Sciatic nerve (tissue), 2 donors: ENCODE results near the gene PSMB9. TPM values are rescaled to one million over a fixed set of nuclear protein-coding genes. Genes with fewer than 3 reads are reported as not detected.
A peak's percentile ranks its signal among the peaks of the same experiment; 100 is the strongest.
"Not testable (repeated sequence)": the region's sequence is repeated elsewhere in the genome, so short reads cannot be mapped to it uniquely, and the experiment has no call there.

Experiments
- ATAC-seq: fragments of 200-7000 bp; cut with Tn5 transposase; one replicate; pipeline ENCODE4 v1.9.1; 2020; ENCODE audit warnings: mild to moderate bottlenecking, moderate library complexity
- DNase-seq: peaks from one replicate; pipeline ENCODE4 v3.0.0-alpha.2; 2020; ENCODE audit warnings: low spot score
- intact Hi-C: fragments of 100-400 bp; cut with DNase I; formaldehyde crosslinking; loops from one replicate; pipeline ENCODE4 v1.14.2; 2022
- total RNA-seq: library from RNA; stranded (reverse); fragmentation: NEBNext Ultra II Directional; extraction: Animal tissue kit (Norgen Biotek cat#: 25700); gene quantifications from one replicate; pipeline ENCODE4 v1.2.1, GENCODE V29; 2021
- donor health status: DM: no; HTN: no; CAD: no.
- donor health status: DM: no; HTN: no; CAD: no.

The PSMB9 gene
- 41.1 TPM for total RNA-seq

GRCh38 chr6:32853541-32854375, at the start of gene PSMB9, which contains the start of gene TAP1:
TSS of gene PSMB9 (plus strand) at chr6:32854192. CDS start at chr6:32854230, 38 bp downstream.
TSS of gene TAP1 (minus strand) at chr6:32853704. CDS start at chr6:32853636, 68 bp downstream.
- intact Hi-C loops = no loop called here
- DNase-seq (peak; percentile 96), ATAC-seq (peak; percentile 96)

- intact Hi-C loops, ATAC-seq, DNase-seq: not testable (repeated sequence)
Measured at GRCh38 chr6:32805404-32805803, 48.6 kb upstream of the PSMB9 start.

DNA sequence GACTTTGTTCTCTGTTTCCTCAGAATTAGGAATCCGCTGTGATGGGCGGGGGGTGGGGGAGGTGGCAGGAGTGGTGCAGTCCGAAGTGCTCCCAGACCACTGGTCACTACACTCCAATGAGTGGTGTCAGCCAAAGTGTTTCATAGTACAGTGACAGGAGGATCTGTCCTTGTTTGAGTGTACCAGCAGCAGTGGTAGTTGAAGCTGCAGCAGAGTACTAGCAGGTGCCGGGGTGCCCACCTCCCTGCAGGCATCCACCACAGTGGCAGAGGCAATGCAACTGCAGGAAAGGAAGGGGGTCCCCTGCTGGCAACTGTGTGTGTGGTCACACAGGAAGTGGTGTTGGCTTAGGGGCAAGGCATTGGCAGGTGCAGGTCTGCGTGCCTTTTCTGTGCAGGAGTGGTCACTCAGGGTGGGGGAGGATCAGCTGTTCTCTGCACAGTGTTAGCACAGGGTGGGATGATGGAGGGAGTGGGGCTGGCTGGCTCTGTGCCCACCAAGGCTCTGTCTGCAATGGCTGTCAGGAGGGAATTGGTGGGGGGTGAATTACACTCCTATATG, 46.9 kb upstream of the PSMB9 start:
- ATAC-seq (no peak), DNase-seq (no peak)
- intact Hi-C loops = no loop called here

DNA sequence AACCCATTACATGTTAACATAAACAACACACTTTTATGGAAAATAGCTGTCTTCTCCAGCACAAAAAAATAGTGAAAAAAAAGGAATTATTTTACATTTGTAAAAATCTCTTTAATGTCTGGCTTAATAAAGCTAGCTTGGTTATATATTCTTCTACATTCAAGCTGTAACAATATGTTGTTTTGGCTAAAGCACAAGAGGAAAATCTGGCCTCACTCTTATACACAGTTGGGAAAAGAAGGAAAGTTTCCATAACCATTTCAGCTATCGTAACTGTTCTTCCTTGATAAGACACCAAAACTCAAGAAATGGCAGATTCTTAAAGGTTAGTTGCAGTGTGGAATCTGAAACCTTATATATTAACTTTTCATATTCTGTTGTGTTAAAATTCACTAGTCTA, 44.8 kb upstream of the PSMB9 start:
- ATAC-seq (no peak), DNase-seq (no peak)
- intact Hi-C loops = no loop called here

DNA sequence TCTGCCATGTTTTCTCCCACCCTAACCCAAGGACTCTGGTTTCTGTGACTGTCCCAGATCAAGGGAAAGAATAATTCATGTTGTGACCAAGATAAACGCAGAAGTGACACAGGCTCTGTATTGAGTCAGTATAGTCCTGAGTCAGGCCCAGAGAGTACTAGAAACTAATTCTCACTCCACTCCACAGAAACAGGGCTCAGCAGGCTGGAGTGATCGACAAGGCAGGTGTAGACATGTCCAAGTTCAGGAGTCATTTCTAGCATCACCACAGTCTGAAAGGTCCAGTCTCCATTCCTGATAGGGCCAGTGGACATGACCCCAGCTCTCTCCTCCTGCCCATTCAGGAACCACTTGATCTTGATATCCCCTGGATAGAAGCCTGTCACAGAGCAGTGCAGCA, 39.8 kb upstream of the PSMB9 start:
- intact Hi-C loops = no loop called here
- no peak for ATAC-seq
- DNase-seq = no peak

DNA sequence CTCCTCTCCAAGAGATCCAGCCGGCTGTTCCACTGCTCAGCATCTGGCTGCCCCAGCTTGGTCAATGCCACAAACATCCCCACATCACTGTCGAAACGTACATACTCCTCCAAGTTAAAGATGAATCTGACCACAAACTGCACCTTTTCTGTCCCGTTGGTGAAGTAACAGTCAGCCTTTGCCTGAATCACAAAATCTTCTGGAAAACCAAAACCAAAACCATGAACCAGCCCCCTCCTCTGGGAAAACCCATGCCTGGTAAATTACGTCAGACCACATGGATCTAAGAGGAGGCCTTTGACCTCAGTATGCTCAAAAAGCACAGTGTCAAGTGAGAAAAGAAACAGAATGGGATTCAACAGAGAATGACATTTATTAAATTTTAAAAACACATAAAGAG, 38.9 kb upstream of the PSMB9 start:
- peak; percentile 87 for ATAC-seq

GRCh38 chr6:32815996-32816395, 38.0 kb upstream of the PSMB9 start:
- no peak for DNase-seq
- no peak for ATAC-seq
- intact Hi-C loops = no loop called here

More for the DNA sequence above, 38.9 kb upstream of the PSMB9 start:
- no peak for DNase-seq
- intact Hi-C loops = no loop called here

- intact Hi-C loops = no loop called here
- DNase-seq (no peak), ATAC-seq (no peak)
Measured at GRCh38 chr6:32816746-32817204, 37.2 kb upstream of the PSMB9 start, which contains the start of gene HLA-DOB. TSS of gene HLA-DOB (minus strand) at chr6:32817002. CDS start at chr6:32816951, 51 bp downstream.

DNA sequence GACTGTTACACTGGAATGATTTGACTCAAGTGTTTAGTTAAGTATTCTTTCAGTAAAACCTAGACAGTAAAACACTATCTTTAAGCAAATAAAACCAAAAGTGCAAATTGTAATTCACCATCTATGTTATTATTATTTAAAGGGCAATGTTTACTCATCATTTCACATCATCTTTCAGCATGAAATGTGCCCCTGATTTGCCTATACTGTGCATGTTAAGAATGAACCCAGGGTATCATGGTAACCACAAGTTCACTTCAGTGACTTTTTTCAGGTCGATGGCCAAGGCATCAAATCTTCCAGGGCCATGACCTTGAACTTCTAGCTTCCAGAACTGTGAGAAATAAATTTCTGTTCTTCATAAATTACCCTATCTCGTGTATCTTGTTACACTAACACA, 35.1 kb upstream of the PSMB9 start:
- no peak for ATAC-seq
- intact Hi-C loops = no loop called here
- no peak for DNase-seq

DNA sequence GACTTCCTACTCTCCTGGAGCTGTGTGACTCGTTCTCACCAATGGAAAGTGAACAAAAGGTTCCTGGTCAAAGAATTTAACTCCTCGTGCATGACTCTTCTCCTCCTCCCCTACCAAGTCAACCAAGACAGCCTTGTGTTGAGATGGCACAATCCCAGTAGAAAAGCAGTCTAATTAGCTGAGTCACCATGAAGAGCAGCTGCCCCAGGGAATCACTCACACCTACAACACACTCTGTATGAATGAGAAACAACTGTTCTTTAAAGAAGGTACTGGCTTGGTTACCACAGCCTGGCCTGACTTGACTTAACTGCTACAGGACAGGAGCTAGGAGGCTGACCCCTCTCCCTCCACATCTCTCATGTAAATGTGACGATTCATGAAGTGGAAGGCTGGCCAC, 34.3 kb upstream of the PSMB9 start:
- DNase-seq (no peak), ATAC-seq (no peak)

DNA sequence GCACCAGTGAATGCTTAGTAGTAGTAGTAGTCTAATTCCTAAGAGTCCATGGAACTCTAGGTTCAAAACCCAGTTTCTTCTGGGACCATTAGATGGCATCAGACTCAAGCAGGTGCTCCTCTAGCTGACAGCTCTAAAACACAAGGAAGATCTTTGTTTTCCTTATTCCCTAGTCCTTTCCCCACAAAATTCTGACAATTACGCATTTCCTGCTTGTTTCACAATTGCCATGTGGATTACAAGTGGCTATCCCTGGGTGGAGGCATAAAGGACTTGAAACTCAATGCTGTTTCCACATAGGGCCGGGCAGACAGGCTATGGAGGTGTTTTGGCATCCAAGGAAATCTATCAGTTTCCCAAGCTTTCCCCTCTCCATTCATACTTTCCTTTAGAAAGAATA, 28.0 kb upstream of the PSMB9 start:
- ATAC-seq (peak; percentile 94), DNase-seq (no peak)
- intact Hi-C loops = no loop called here

More for the DNA sequence above, 34.3 kb upstream of the PSMB9 start:
- intact Hi-C loops = no loop called here

- no peak for DNase-seq
- intact Hi-C loops = no loop called here
- ATAC-seq = no peak
Measured at GRCh38 chr6:32827025-32827424, 27.0 kb upstream of the PSMB9 start.

DNA sequence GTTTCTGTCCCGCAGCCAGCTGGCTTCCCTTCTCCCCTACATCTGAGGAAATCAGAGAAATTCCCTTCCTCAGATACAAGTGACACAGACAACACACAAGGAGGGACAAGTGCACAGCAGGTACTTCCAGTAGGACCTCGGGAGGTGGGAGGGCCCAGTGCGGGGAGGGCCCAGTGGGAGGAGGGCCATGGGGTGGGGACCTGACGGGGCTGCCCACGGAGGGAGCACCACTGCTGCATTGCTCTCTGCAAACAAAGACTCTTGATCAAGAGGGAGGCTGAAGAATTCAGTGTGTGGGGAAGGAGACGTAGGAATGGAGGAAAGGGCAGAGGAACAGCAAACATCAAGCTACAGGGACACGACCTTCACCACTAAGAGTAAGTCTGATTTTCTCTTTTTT, 24.5 kb upstream of the PSMB9 start:
- ATAC-seq = no peak
- intact Hi-C loops = no loop called here
- DNase-seq = no peak

- no peak for ATAC-seq
- intact Hi-C loops = no loop called here
- no peak for DNase-seq
Measured at GRCh38 chr6:32830017-32830416, 24.0 kb upstream of the PSMB9 start.

- intact Hi-C loops = no loop called here
- ATAC-seq (no peak), DNase-seq (no peak)
Measured at GRCh38 chr6:32830936-32831335, 23.1 kb upstream of the PSMB9 start.

DNA sequence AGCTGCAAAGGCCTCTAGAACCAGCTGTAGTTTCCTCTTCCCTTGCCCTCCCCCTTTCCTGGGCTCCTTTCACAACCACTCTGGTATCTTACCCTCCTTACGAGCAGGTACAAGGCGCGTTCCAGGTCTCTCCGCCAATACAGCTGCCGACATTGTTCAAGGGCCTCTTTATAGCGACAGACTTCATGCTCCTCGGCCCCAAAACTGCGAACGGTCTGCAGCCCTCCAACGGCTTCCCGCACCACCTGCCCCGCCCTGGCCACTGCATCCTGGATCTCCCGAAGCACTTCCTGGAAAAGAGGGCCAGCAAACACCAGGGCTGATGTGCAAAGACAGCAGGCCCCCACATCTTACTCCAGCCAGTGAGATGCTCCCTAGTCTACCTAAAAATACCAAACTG, 21.5 kb upstream of the PSMB9 start:
- no peak for ATAC-seq
- no peak for DNase-seq
- intact Hi-C loops = no loop called here

DNA sequence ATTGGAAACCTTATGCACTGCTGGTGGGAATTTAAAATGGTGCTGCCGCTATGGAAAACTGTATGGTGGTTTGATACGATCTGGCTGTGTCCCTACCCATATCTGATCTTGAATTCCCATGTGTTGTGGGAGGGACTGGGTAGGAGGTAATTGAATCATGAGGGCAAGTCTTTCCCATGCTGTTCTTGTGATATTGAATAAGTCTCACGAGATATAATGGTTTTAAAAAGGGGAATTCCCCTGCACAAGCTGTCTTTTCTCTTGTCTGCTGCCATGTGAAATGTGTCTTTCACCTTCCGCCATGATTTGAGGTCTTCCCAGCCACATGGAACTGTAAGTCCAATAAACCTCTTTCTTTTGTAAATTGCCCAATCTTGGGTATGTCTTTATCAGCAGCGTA, 20.3 kb upstream of the PSMB9 start:
- ATAC-seq (no peak), DNase-seq (no peak)
- intact Hi-C loops = no loop called here

DNA sequence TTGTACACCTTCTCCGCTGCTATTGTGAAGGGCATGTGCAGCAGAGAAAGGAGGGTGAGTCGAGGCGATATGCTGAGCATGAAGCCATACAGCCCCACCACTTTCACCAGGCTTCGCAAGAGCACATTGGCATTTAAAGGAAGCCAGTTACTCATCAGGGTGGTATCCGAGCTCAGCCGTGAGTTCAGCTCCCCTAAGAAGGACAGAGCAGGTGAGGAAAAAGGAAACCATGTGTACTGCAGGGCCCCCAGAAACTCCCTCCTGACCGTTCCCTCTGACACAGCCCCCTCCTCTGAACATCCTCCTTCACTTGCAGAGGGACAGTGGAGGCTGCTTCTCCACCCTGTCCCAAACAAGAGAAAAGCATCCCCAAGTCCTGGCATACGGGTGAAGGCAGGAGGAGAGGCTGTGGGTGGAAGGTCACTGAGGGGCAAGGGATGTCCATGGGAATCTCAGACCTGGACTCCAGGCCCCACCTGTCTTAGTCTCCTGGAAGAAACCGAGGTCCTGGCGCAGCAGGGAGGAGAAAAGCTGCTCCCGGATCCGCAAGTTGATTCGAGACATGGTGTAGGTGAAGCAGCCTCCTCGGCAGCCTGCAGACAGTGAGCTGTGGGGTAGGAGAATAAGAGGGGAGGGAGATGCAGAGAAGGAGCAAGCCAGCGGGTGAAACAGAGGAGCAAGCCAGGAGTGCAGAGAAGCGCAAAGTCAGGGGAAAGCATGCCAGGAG, 18.7 kb upstream of the PSMB9 start:
- ATAC-seq = no peak
- intact Hi-C loops = no loop called here

DNA sequence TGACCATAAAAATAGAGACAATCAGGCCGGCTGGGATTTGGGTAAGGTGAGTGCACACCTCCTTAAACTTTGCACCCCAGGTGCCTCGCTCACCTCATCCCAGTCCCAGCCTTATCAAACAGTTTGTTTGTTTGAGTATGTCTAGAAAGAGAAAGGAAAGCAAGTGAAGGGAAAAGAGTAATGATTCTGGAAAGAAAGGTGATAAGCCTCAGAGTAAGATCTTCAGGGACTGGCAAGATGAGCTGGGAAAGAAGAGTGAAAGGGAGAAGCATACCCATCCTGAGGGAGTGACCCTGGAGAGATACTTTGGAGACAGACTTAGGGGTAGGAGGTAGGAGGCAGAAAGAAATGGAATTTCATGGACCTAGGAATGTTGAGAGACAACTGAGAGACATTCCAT, 17.1 kb upstream of the PSMB9 start:
- intact Hi-C loops = no loop called here
- no peak for ATAC-seq
- DNase-seq = no peak

More for the DNA sequence above, 18.7 kb upstream of the PSMB9 start:
- DNase-seq = no peak

DNA sequence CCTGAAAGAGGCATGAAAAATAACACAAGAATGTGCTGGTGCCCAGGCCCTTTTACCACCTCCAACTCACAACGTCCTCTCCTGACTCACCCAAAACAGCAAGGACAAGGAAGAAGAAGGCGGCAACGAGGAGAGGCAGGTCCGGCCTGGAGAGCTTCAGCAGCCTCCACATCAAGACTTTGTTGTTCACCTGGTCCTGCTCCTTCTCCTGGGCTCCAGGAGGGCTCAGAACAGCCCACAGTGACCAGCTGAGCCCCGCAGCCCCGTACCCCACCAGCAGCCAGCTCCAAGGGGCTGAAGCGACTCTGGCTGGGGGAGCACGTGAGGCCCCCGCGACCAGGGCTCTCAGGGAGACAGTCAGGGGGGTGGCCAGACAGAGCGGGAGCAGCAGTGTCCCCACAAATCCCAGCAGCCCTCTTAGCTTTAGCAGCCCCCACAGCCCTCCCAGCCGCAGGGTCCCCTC, 16.3 kb upstream of the PSMB9 start:
- ATAC-seq (no peak), DNase-seq (no peak)
- intact Hi-C loops = no loop called here
